ENCODE measurements around the gene UCP2.

Gene UCP2, protein sequence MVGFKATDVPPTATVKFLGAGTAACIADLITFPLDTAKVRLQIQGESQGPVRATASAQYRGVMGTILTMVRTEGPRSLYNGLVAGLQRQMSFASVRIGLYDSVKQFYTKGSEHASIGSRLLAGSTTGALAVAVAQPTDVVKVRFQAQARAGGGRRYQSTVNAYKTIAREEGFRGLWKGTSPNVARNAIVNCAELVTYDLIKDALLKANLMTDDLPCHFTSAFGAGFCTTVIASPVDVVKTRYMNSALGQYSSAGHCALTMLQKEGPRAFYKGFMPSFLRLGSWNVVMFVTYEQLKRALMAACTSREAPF

DNA sequence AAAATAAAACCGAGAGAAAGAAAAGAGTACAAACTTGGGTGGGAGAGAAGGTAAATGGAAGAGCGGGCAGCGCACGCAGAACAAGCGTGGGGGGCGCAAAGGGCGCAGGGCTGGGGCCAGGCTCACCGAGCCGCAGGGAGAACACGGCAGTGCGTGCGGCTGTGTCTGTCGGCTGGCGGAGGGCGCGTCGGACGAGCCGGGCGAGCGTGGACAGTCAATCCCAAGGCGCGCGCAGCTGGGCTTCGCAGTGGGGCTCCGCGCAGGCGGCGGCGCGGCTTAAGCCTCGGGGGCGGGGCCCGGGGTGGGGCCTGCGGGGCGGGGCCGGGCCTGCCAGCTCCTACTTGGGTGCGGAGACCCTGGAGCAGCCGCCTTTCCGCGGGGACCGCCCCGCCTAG, at the start of gene UCP2:
Gene UCP2 (minus strand): TSS at position 249 of the 395 bp plus-strand sequence. CDS start 4,465 bp downstream, outside the sequence.
- DNase-seq (ENCODE audit: low read depth in 2 of 2) = no peak

DNA sequence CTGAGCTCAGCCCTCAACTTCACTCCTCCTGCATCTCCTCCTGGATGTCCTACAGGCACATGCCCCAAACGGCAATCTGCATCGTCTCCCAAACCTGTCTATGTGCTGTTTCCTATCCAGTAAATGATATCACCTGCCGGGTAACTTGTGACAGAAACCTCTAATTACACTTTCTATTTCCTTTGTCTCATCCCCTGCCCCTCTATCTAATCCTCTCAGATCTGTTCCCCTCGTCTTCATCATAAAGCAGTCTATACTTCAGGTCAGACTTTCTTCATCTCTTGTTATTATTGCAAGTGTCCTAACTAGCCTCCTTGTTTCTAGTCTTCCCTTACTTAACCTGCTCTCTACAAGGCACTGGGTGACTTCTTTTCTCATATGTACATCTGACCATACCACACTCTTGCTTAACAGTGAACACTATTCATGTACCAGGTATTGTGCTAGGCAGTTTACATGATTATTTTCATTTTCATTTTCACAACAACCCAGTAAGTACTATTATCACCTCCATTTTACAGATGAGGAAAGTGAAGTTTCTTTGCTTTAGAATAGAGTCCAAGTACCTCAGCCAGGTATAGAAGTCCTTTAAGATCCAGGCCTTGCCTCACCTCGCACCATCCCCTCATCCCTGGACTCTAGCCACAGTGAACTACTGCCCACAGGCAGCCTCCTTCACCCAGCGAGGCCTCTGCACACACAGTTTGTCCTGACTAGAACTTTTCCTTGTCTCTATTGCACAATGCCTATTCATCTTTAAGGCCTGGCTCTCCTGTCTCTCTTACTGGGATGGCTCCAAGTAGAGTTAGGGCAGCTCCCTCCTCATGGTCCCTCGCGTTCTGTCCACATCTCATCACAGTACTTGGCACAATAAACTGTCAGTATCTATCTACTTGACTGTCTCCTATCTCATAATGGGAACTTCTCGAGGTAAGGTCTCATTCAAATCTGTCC, 48.4 kb upstream of the UCP2 start:
- DNase-seq (ENCODE audit: low read depth in 2 of 2) = no peak

DNA sequence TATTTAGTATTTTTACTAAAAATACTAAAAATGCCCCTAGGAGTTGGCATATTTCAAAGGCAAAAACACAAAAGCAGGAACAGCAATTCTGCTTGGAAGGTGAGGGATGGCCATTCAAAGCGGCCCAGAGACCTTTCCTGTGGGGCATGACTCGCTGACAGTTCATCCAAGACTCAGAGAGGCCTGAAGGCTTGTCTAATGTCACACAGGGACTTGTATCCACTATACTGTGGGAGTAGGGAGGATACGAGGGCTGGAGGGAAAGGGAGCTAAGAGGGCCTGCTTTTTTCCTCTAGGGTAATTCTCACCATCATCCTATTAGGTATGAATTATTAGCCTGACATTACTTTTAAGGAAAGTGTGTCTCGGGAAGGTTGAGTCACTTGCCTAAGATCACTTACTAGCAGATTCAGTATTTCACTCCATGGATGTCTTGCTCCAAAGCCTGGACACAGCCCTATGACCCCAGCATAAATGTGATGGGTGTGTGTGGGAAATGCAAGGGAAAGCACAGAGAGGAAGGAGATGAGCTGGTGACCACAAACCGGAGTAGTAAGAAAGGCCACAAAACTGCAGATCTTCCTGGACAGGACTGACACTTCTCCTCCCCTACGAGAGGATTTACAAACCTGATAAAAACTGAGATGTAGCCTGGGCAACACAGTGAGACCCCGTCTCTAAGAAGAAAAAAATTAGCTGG, 43.0 kb upstream of the UCP2 start:
- no peak for DNase-seq (ENCODE audit: low read depth in 2 of 2)

DNA sequence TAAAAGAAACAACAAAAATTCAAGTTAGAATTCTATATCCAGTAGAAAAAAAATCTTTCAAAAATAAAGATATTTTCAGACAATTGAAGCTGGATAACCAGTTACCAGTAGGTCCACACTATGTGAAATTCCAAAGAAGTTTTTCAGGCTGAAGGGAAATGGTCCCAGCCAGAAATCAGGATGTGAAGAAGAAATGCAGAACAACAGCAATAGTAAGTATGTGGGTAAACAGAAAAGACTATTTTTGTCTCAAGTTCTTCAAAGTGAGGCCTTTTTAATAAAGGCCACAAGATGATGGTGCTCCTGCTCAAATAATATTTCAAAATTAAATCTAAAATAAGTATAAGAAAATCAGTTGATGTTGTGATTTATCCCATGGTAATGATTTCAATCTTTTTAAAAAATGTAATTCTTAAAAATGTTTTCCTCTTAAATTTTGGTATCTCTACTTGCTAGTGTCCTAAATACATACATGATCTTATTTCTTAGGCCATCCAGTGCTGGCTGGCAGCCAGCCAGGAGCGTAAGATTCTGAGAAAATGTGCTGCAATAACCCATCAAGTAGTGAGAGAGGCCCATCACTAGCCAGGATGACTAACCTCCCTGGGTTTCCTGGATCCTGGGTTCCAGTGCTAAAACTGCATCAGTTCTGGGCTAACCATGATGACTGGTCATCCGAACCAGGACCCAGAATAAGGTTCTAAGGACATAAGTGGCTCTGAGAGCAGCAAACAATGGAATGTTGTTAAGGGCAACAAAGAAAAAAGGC, 41.8 kb upstream of the UCP2 start:
- peak; percentile 61 to 68 for DNase-seq (ENCODE audit: low read depth in 2 of 2)

DNA sequence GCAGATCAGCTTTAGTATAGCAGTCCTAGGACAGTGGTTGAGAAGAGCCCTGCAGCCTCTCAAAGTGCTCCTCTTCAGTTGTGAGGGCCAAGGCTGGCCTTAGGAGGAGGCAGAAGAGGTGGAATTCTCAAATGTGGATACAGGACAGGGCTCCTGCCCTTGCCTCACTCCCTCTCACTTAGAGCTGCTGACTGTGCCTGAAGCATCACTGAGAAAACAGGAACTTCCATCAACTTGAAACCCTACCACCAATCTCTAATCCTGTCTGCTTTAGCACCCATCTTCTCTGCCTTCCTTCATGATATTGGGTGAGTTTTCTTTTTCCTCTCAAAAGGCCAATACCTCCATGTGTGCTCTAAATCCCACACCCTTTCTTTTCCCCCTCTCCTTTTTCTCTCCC, 40.6 kb upstream of the UCP2 start:
- no peak for DNase-seq (ENCODE audit: low read depth in 2 of 2)

DNA sequence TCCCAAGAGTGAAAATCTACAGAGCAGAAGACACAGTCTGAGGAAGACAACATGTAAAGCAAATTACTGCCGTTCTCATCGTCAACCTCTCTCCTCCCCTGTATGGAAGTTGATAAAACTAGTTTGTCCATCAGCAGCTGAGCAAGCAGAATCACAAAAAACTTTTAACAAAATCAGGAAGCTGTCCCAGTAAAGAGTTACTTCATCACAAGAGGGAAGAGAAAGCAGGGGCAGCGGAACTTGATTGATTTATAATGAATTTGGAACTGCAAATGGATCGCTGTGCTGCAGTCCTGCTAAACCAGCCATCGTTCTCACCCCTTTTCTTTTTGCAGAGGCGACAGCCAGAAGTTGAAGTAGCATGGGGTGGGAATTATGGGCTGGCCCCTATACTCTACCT, 39.9 kb upstream of the UCP2 start:
- DNase-seq (ENCODE audit: low read depth in 2 of 2) = no peak

DNA sequence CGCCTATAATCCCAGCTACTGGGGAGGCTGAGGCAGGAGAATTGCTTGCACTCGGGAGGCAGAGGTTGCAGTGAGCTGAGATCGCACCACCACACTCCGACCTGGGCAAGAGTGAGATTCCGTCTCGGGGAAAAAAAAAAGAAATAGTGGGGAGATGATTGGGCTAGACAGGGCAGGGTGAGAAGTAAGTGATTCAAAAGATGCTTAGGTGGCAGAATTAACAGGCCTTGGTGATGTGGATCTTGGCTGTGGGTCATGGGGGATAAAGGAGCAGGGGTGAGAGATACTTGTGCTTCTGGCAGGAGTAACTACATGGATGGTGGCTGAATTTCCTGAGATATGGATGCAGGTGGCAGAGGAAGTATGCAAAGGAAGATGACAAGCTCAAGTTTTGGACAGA, 39.4 kb upstream of the UCP2 start:
- DNase-seq (ENCODE audit: low read depth in 2 of 2) = no peak

DNA sequence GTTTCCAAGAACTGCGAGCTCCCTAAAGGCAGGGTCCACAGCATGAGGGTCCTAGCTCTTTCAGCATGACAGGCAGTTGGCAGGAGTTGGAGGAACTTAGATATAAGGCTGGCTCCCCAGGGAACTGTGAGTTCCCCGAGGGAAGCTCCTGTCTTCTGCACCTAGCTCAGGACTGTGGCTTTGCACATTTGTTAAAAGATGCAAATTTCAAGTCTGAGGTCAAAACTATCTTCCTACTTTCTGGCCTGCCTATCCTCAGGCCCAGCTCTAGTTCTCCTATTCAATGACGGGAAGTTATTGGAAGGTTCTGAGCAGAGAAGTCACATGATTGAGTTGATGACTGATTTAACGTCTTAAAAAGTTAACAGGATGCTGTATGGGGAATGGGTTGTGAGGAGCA, 37.9 kb upstream of the UCP2 start:
- DNase-seq (ENCODE audit: low read depth in 2 of 2) = no peak

DNA sequence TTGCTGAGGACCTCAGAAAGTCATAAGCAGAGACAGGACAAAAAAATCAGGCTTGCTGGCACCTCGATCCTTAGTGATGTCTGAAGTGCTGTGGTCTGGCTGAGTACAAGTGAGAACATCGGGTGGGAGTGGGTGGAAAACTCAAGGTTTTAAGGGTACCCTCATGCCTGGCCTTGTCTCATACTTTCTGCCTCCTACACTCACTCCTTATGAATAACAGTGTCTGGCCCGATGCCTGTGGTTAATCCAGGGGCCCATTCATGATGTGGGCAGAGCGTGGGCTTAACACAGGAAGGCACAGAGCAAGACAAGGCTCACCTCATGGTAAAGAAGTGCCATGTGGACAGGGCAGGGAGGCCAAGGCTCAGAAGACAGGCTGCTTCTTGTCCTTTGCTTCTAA, 37.2 kb upstream of the UCP2 start:
- no peak for DNase-seq (ENCODE audit: low read depth in 2 of 2)

DNA sequence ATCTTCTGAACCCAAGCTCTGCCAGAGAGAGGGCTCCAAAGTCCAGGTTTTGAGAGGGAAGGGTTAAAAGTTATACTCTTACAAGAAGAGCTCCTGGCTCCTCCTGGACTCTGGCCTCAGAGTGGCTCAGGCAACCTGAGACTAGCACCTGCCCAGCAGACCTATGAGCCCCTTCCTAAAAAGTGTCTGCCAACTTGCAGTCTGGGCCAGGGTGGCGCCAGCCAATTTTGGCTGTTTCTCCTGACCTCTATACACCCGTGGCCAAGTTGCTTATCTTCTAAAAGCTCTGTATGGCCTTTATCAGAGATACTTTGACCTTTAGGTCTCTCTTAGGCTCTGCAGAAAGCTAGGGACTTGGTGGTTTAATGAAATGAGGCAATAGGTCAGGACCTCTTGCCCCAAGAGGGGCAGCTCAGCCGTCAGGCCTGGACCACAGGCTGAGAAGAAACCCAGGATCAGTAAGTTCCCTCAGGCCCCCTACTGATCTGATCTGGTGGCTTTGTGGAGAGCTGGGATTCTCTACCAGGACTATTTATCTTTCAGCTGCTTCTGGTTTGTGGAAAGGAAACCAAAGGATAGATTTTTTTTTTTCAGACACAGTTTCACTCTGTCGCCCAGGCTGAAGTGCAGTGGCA, 36.6 kb upstream of the UCP2 start:
- no peak for DNase-seq (ENCODE audit: low read depth in 2 of 2)

DNA sequence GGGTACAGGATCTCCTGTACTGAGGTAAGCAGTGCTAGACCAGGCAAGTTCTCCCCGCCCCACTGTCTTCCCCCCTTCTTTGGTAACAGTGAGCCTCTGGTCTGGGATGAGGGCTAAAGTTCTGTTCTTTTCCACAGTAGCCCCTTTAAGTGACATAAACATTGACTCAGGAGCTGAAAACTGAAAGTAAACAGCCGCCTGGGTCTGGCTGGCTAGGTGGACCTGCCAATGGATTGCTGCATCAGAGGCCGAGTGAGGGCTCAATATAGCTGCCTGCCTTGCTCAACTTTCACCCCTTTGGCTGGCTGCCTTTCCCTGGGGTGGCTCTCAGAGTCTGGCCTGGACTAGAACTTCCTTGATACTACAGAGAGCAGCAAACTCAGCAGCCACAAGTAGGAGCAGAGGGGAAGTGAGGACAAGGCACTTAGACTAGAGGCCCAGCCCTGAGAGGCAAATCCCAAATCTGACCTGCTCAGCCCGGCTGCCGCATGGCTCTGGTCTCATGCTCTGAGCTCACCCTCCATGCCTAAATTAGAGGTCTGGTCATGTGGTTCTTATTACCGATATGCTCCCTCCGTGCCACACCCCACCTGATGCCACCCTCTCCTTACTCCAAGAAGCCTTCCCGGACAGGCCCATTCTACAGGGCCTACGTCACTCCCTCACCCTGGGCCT, 35.8 kb upstream of the UCP2 start:
- DNase-seq (ENCODE audit: low read depth in 2 of 2) = no peak

DNA sequence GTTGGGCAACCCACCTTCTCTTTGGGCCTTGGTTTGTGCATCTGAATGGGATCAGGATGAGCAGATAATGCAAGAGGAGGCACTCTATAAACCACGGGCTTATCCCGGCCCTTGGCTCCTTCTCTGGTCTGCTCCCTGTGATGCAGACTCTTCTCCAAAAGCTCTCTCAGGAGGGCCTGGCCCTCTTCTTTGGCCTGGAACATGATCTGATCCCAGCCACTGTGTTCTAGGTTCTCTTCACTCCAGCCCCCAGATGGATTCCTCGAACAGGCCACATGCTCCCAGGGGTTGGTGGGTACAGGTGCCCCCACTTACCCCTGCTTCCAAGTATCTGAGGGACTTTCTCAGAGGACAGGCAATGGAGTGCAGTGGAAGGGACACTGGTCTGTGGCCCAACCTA, 35.0 kb upstream of the UCP2 start:
- DNase-seq (ENCODE audit: low read depth in 2 of 2) = no peak

DNA sequence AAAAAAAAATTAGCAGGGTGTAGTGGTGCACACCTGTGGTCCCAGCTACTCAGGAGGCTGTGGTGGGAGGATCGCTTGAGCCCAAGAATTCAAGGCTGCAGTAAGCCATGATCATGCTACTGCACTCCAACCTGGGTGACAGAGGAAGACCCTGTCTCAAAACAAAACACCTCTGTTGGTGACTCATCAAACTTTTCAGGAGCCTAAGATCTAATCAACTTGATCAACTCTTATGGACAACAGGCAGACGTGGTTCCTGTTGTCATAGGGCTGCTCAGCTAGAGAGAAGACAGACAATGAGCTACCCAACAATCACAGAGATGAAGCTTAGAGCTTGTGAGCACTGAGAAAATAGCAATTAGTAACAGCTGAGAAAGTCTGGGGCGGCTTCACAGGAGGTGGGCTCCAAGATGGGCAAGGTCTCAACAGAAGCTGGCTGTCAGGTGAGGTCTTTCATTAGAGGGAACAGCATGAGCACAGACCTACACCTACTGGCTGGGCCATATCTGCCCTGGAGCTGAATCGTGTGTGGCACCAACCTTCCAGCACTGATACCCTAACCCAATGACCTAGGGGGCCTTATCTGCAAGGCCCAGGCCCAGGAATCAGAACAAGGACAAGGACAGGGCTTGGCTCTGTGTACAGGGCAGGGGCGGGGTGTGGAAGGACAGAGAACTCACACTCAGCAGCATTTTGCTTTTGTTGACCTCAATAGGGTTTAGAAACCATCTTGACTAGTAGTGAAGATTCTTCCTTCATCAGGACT, 33.5 kb upstream of the UCP2 start:
- DNase-seq (ENCODE audit: low read depth in 2 of 2) = no peak

DNA sequence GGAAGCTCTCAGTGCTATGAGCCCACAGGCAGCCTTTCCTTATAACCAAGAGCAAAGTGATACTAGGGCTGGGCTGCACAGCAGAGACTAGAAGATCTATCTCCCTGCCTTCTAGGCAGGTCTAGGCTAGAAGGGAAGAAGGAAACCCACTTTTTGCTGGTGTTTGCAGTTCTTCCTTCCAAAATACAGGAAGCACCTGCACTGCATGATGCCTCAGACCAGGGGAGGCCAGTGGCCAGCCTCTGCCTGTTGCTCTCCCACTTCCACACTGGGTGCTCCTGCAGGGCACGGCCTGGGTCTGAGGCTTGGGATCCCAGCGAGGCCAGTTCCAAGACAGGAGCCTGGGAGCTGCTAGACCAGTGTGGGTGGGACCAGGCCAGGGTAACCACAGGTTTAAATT, 32.2 kb upstream of the UCP2 start:
- no peak for DNase-seq (ENCODE audit: low read depth in 2 of 2)

DNA sequence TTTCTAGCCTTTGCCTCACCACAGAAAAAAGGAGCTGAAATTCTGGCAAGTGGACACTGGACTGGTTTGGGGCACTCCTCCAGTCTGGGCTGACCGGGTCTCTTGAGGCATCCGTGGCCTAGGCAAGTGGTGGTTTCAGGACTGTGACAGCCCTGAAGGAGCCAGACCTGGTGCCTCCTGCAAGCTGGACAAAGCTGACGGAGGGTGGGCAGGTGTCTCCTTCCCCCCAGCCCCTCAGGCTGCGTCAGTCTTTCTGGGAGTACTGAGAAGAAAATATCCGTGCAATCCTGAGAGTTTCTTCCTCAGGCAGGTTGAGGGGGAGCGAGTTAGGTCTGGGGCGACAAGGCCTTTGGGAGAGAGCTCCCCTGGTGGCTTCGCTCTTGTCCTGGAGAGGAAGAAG, 30.5 kb upstream of the UCP2 start:
- no peak for DNase-seq (ENCODE audit: low read depth in 2 of 2)

DNA sequence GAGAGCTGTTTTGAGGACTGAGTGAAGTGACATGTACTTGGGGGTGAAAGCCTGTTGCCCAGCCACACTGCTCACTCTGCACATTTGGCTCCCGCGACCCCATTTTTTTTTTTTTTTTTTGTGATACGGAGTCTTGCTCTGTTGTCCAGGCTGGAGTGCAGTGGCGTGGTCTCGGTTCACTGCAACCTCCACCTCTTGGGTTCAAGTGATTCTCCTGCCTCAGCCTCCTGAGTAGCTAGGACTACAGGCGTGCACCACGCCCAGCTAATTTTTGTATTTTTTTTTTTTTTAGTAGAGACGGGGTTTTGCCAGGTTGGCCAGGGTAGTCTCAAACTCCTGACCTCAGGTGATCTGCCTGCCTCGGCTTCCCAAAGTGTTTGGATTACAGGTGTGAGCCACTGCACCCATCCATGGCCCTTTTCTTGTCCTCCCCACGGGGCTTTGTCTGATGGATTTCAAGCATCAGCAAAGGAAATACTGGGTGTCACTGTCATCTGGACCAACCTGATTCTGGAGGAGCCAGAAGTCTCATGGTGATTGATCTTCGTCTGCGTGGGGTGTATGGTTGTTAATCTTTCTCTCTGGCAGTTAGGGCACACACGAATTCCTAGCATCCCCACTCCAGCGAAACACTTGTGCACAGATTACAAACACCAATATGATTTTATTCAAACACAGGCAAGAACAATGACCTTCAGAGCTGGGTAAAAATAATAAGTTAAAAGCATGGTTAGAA, 29.6 kb upstream of the UCP2 start:
- no peak for DNase-seq (ENCODE audit: low read depth in 2 of 2)

DNA sequence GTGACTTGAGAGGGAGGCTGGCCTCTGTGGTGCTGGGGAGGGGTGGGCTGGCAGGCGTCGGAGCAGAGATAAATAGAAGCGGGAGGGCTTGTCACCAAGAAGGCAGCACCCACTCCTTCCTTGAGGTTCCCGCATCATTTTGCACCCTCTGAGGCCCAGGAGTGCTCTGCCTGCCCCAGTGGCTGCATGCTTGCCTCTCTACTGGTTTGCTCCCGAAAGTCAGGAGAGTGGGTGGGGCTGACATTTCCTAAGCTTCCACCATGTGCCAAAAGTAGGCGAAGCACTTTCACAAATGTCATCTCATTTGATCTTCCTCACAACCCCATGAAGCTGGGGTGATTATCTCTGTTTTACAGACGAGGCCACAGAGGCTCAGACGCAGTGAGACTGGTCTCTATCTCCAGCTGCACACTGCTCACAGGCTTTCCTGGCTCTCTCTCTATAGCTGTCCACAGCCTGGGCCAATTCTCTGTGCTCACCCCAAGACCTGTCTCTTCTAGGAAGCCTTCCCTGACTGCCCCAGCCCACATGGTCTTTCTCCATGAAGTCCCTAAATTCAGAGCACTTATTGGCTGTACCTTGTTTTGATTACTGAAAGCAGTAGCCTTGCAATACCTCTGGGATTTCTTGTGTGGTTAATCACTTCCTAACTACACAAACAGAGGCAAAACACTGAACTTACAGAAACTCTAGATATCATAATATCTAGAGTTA, 28.9 kb upstream of the UCP2 start:
- no peak for DNase-seq (ENCODE audit: low read depth in 2 of 2)

Measured in fibroblast of skin of left biceps (primary cell).